Airway epithelial cell (primary cell): Measurements from ENCODE around the gene PDP2. TPM values are rescaled to one million over a fixed set of nuclear protein-coding genes. Genes with fewer than 3 reads are reported as not detected.

Experiments
- total RNA-seq: library from RNA; depleted of rRNA; stranded (reverse); fragments of >200 nt; gene quantifications from 2 replicates; pipeline ENCODE4 v1.2.3, GENCODE V29; 2015

Gene PDP2
- 4.9 and 26.9 TPM in 2 replicates for total RNA-seq

GRCh38 chr16:66880288-66881013 lies at the start of gene PDP2:
TSS of gene PDP2 (plus strand) at chr16:66880515. CDS start at chr16:66884285, 3,770 bp downstream.

DNA sequence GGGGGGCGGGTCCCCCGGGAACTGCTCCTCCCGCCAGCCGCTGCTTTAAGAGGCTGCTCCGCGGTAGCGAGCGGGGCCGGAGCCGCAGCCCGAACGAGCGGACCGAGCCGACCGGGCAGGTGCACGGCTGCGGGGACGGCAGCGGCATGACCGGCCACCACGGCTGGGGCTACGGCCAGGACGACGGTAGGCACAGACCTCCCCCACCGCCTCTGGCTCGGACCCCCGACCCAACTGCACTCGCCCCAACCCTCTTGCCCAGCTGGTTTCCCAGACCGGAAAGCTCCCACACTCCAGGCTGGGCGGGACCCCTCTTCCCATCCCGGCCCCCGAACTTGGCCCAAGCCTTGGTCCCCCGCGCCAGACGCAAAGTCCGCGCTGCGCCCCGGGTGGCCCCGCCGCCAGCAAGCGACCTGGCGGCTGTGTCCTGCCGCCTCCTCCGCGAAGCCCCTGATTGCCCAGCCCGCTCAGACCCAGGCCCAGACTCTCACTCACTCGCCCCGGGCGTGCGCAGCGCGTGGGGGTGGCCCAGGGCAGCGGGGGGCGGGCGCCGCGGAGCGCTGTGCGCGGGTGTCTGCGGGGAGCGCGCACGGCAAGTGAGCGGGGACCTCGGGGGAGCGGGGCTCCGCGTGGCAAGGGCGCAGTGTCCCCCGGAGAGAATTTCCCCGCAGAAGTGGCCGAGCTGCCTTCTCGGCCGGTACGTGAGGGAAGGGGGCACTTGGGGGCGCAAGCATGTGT lies 35.8 kb upstream of the PDP2 start, which contains the start of gene CA7:
Gene CA7, plus strand, starts transcription at position 73 of the 738 bp plus-strand sequence. Its CDS starts 74 bp downstream, at position 147.

GRCh38 chr16:66918803-66919568 lies 38.7 kb downstream of the PDP2 start, which contains the start of gene CDH16:
TSS of gene CDH16 (minus strand) at chr16:66918885. CDS start at chr16:66918065, 820 bp downstream.

GRCh38 chr16:66925322-66925840 lies 45.1 kb downstream of the PDP2 start, which contains the start of gene RRAD:
TSS of gene RRAD (minus strand) at chr16:66925535. CDS start at chr16:66925179, 356 bp downstream.

GRCh38 chr16:66934138-66934838 lies 54.0 kb downstream of the PDP2 start, which contains the start of gene CIAO2B:
TSS of gene CIAO2B (minus strand) at chr16:66934402. CDS start at chr16:66934364, 38 bp downstream.

DNA sequence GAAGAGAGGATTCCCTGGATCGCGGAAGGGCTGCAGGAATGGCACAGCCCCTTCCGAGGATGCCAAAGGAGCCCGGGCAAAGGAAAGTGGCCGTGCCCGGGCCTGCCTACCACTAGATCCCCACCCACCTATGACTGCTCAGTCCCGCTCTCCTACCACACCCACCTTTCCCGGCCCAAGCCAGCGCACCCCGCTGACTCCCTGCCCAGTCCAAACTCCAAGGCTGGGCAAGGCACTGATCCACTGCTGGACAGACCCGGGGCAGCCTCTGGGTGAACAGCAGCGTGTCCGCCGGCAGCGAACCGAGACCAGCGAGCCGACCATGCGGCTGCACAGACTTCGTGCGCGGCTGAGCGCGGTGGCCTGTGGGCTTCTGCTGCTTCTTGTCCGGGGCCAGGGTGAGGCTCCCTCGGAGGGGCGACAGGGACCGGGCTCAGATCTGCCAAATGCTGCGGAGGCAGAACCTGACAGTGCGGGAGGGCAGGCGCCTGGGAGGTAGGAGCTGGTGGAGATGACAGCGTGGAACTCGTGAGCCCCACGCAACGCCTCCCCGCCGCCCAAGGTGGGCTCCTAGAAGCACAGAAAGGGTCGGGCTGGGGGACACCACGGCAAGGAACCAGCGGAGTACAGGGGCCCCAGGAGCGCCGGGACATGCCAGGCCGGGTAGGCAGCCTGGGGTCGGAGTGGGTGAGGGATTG lies 55.1 kb downstream of the PDP2 start, which contains the start of gene CES2:
Gene CES2, plus strand, starts transcription at position 203 of the 698 bp plus-strand sequence. Its CDS starts 120 bp downstream, at position 323.

Other genes starting within 250 kb of the PDP2 start
- 13.7 and 22.3 TPM in 2 replicates for gene CMTM4, start 183.8 kb upstream of the PDP2 start, total RNA-seq
- 42.8 and 56.0 TPM in 2 replicates for gene DYNC1LI2, start 128.9 kb upstream of the PDP2 start, total RNA-seq
- 0.07 and 0.46 TPM in 2 replicates for gene TERB1, start 78.9 kb upstream of the PDP2 start, total RNA-seq
- 72.0 and 93.3 TPM in 2 replicates for gene NAE1, start 49.5 kb upstream of the PDP2 start, total RNA-seq
- gene CA7, start 36.1 kb upstream of the PDP2 start, total RNA-seq = not detected in 2 replicates
- gene CDH16, start 38.4 kb downstream of the PDP2 start, total RNA-seq = 1.6 and 3.0 TPM in 2 replicates
- gene RRAD, start 45.0 kb downstream of the PDP2 start, total RNA-seq = 73.8 and 96.6 TPM in 2 replicates
- 106 and 141 TPM in 2 replicates for gene CIAO2B, start 53.9 kb downstream of the PDP2 start, total RNA-seq
- gene CES2, start 55.0 kb downstream of the PDP2 start, total RNA-seq = 74.0 and 93.4 TPM in 2 replicates
- gene CES3, start 80.8 kb downstream of the PDP2 start, total RNA-seq = 0.99 and 1.5 TPM in 2 replicates
- 0.65 and 2.5 TPM in 2 replicates for gene CES4A, start 108.1 kb downstream of the PDP2 start, total RNA-seq
- 57.7 and 92.9 TPM in 2 replicates for gene CBFB, start 148.6 kb downstream of the PDP2 start, total RNA-seq
- gene PHAF1, start 229.4 kb downstream of the PDP2 start, total RNA-seq = 12.4 and 14.7 TPM in 2 replicates